ENCODE data around the gene ABCC4. TPM values are rescaled to one million over a fixed set of nuclear protein-coding genes. Genes with fewer than 3 reads are reported as not detected.

Gene ABCC4
- polyA plus RNA-seq, 1 donor from 2014 or later: 2.4 TPM

GRCh38 chr13:94992036-94992960, 309.0 kb downstream of the ABCC4 start:
- H3K27ac ChIP-seq (ENCODE audit: low read length): no peak overlapping the region
- no peak overlapping the region for H3K9ac ChIP-seq (ENCODE audit: low read length)
- H2AFZ ChIP-seq (ENCODE audit: low read depth, low read length): no peak overlapping the region
- H3K4me3 ChIP-seq (ENCODE audit: low read length): no peak overlapping the region
- no peak overlapping the region for H3K4me2 ChIP-seq (ENCODE audit: low read length)
- H3K79me2 ChIP-seq (replicated peaks; ENCODE audit: insufficient read depth, low read length): no peaks in the 10 kb centered on the region
- no peaks in the 10 kb centered on the region for H4K20me1 ChIP-seq (ENCODE audit: insufficient read depth)
- no peaks in the 10 kb centered on the region for H3K36me3 ChIP-seq (ENCODE audit: insufficient read depth, low read length)
- H3K27me3 ChIP-seq (ENCODE audit: insufficient read depth, low read depth, low read length): no peaks in the 10 kb centered on the region
- TF ChIP-seq SMC3 (conservative IDR thresholded peaks at IDR 0.05; ENCODE audit: poor library complexity): no peak
- TF ChIP-seq EP300 (conservative IDR thresholded peaks at IDR 0.05; ENCODE audit: poor library complexity, severe bottlenecking): no peak
- TF ChIP-seq, protein P1, sequence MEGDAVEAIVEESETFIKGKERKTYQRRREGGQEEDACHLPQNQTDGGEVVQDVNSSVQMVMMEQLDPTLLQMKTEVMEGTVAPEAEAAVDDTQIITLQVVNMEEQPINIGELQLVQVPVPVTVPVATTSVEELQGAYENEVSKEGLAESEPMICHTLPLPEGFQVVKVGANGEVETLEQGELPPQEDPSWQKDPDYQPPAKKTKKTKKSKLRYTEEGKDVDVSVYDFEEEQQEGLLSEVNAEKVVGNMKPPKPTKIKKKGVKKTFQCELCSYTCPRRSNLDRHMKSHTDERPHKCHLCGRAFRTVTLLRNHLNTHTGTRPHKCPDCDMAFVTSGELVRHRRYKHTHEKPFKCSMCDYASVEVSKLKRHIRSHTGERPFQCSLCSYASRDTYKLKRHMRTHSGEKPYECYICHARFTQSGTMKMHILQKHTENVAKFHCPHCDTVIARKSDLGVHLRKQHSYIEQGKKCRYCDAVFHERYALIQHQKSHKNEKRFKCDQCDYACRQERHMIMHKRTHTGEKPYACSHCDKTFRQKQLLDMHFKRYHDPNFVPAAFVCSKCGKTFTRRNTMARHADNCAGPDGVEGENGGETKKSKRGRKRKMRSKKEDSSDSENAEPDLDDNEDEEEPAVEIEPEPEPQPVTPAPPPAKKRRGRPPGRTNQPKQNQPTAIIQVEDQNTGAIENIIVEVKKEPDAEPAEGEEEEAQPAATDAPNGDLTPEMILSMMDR (IDR thresholded peaks at IDR 0.05; ENCODE audit: poor library complexity, severe bottlenecking): no peak
- no peak for TF ChIP-seq TAF1 (IDR thresholded peaks at IDR 0.05; ENCODE audit: low read depth)
- no peak for TF ChIP-seq POLR2AphosphoS5 (IDR thresholded peaks at IDR 0.05)
- no peak for TF ChIP-seq EZH2 (IDR thresholded peaks at IDR 0.05; ENCODE audit: borderline replicate concordance, insufficient read depth, low read length, poor library complexity, severe bottlenecking)
- TF ChIP-seq REST (IDR thresholded peaks at IDR 0.05; ENCODE audit: borderline replicate concordance): no peak
- TF ChIP-seq MXI1 (conservative IDR thresholded peaks at IDR 0.05; ENCODE audit: poor library complexity, severe bottlenecking): no peak
- TF ChIP-seq RAD21 (conservative IDR thresholded peaks at IDR 0.05): no peak
- H3K9me2 ChIP-seq (ENCODE audit: insufficient read depth, low read length): no peaks in the 10 kb centered on the region
- H3F3A ChIP-seq (ENCODE audit: insufficient read depth, low read length, poor library complexity, severe bottlenecking): no peaks in the 10 kb centered on the region
- no peaks in the 10 kb centered on the region for H3K9me3 ChIP-seq (ENCODE audit: low read length)

GRCh38 chr13:94988654-94989053, 312.6 kb downstream of the ABCC4 start:
- Histone ChIP-seq H3K9ac (ENCODE audit: low read length) (no peak overlapping the region), H2AFZ (ENCODE audit: low read depth, low read length) (no peak overlapping the region), H3K4me2 (ENCODE audit: low read length) (no peak overlapping the region), H4K20me1 (ENCODE audit: insufficient read depth) (no peaks in the 10 kb centered on the region), H3K9me2 (ENCODE audit: insufficient read depth, low read length) (no peaks in the 10 kb centered on the region), H3F3A (ENCODE audit: insufficient read depth, low read length, poor library complexity, severe bottlenecking) (no peaks in the 10 kb centered on the region), H3K36me3 (ENCODE audit: insufficient read depth, low read length) (no peaks in the 10 kb centered on the region), H3K4me3 (ENCODE audit: low read length) (no peak overlapping the region), H3K27me3 (ENCODE audit: insufficient read depth, low read depth, low read length) (no peaks in the 10 kb centered on the region), H3K27ac (ENCODE audit: low read length) (no peak overlapping the region), H3K79me2 (replicated peaks; ENCODE audit: insufficient read depth, low read length) (no peaks in the 10 kb centered on the region), H3K9me3 (ENCODE audit: low read length) (no peaks in the 10 kb centered on the region)
- TF ChIP-seq MXI1 (conservative IDR thresholded peaks at IDR 0.05; ENCODE audit: poor library complexity, severe bottlenecking): no peak
- TF ChIP-seq RAD21 (conservative IDR thresholded peaks at IDR 0.05): no peak
- TF ChIP-seq REST (IDR thresholded peaks at IDR 0.05; ENCODE audit: borderline replicate concordance): no peak
- TF ChIP-seq POLR2AphosphoS5 (IDR thresholded peaks at IDR 0.05): no peak
- no peak for TF ChIP-seq TAF1 (IDR thresholded peaks at IDR 0.05; ENCODE audit: low read depth)
- TF ChIP-seq EZH2 (IDR thresholded peaks at IDR 0.05; ENCODE audit: borderline replicate concordance, insufficient read depth, low read length, poor library complexity, severe bottlenecking): no peak
- TF ChIP-seq, protein P1 (IDR thresholded peaks at IDR 0.05; ENCODE audit: poor library complexity, severe bottlenecking): no peak
- TF ChIP-seq SMC3 (conservative IDR thresholded peaks at IDR 0.05; ENCODE audit: poor library complexity): no peak

Measured in neural cell (in vitro differentiated cells).